ENCODE results near the gene APBB1IP. TPM values are rescaled to one million over a fixed set of nuclear protein-coding genes. Genes with fewer than 3 reads are reported as not detected.

APBB1IP gene
- total and polyA plus RNA-seq, 2 of the 8 experiments (the other 6 are each of a cell fraction or from before 2014, with no cell fraction given) = 0.05 TPM; not detected in 1

GRCh38 chr10:26410356-26410755, 27.8 kb upstream of the APBB1IP start:
- ChIA-PET POLR2A (ENCODE audit: partially characterized antibody) (no interaction called here), CTCF (ENCODE audit: partially characterized antibody) (no interaction called here)
- Histone ChIP-seq H3K56ac (replicated peaks; ENCODE audit: insufficient read length, low read depth, low read length) (no peak overlapping the region), H3K9me3 (ENCODE audit: insufficient read depth in 2 of 2, low read depth in 1 of 2, low read length in 1 of 2) (no peaks in the 10 kb centered on the region), H2BK120ac (replicated peaks; ENCODE audit: low read depth, low read length) (no peak overlapping the region), H3K79me1 (ENCODE audit: low read depth, low read length) (no peaks in the 10 kb centered on the region), H3K27me3 (replicated peaks in 1 of 4; ENCODE audit: control insufficient read depth in 3 of 4, extremely low read depth in 1 of 4, insufficient read depth in 3 of 4, low read length in 3 of 4) (no peaks in the 10 kb centered on the region), H3K4me1 (replicated peaks in 1 of 4; ENCODE audit: control insufficient read depth in 3 of 4, insufficient read depth in 4 of 4, low read length in 3 of 4) (no peaks in the 10 kb centered on the region), H2AFZ (ENCODE audit: low read length) (no peak overlapping the region), H3K23me2 (ENCODE audit: low read depth, low read length) (no peaks in the 10 kb centered on the region), H3K4ac (replicated peaks; ENCODE audit: insufficient read length, low read depth, low read length) (no peak overlapping the region), H3K18ac (ENCODE audit: extremely low read depth, low read length) (no peak overlapping the region), H3K4me2 (ENCODE audit: insufficient read depth in 1 of 2, low read depth in 2 of 2, low read length in 2 of 2) (no peak overlapping the region), H4K5ac (ENCODE audit: insufficient read length, low read depth, low read length) (no peak overlapping the region), H3K9ac (replicated peaks in 1 of 4; ENCODE audit: extremely low read depth in 1 of 4, low read depth in 3 of 4, low read length in 3 of 4) (no peak overlapping the region), H2BK12ac (ENCODE audit: low read depth, low read length) (no peak overlapping the region), H3K4me3 (ENCODE audit: extremely low read depth in 1 of 4, insufficient read depth in 2 of 4, low read depth in 3 of 4, low read length in 4 of 4) (no peak overlapping the region), H4K91ac (replicated peaks; ENCODE audit: insufficient read length, low read length) (no peak overlapping the region), H4K20me1 (replicated peaks in 1 of 2; ENCODE audit: control insufficient read depth in 1 of 2, insufficient read depth in 2 of 2, low read length in 2 of 2) (no peaks in the 10 kb centered on the region), H3K27ac (ENCODE audit: low read depth, low read length) (no peak overlapping the region), H2AK5ac (ENCODE audit: low read depth, low read length) (no peak overlapping the region), H3K23ac (ENCODE audit: insufficient read length) (no peak overlapping the region), H4K8ac (ENCODE audit: extremely low read depth, insufficient read depth, low read length) (no peak overlapping the region), H3K79me2 (ENCODE audit: control insufficient read depth in 1 of 2, insufficient read depth in 2 of 2, low read length in 2 of 2) (no peaks in the 10 kb centered on the region), H2BK5ac (ENCODE audit: low read depth, low read length) (no peak overlapping the region), H3K14ac (ENCODE audit: insufficient read length) (no peak overlapping the region), H2BK20ac (ENCODE audit: low read length) (no peak overlapping the region), H3K36me3 (ENCODE audit: control insufficient read depth in 2 of 4, insufficient read depth in 4 of 4, low read length in 3 of 4) (no peaks in the 10 kb centered on the region), H2BK15ac (ENCODE audit: low read length) (no peak overlapping the region)
- WGBS, 2 experiments (ENCODE audit: extremely low coverage in 1 of 2, insufficient coverage in 1 of 2, insufficient read length in 1 of 2, insufficient replicate concordance in 2 of 2, low coverage in 1 of 2, low lambda C conversion rate in 2 of 2, missing lambda C conversion rate in 1 of 2) = 88% methylated on average over 6 of the region's 6 CpGs; no CpG with 5 or more reads in 1 of the 2 experiments
- no peak for TF ChIP-seq KDM4A (IDR thresholded peaks at IDR 0.05; ENCODE audit: low read depth, low read length, severe bottlenecking)
- no peak for TF ChIP-seq NRF1 (IDR thresholded peaks at IDR 0.05; ENCODE audit: low read depth, low read length)
- TF ChIP-seq CHD2 (IDR thresholded peaks at IDR 0.05; ENCODE audit: low read length) = no peak
- TF ChIP-seq HDAC2 (IDR thresholded peaks at IDR 0.05; ENCODE audit: borderline replicate concordance in 1 of 2, low read depth in 2 of 2, low read length in 2 of 2) = no peak
- TF ChIP-seq CBX8 (IDR thresholded peaks at IDR 0.05; ENCODE audit: borderline replicate concordance, low read depth, low read length) = no peak
- no peak for DNase-seq (ENCODE audit: low read depth in 1 of 2, low spot score in 2 of 2)
- no peak for FAIRE-seq

All from H1 (cell line).